K562 (cell line): ENCODE data around the gene SMG9. TPM values are rescaled to one million over a fixed set of nuclear protein-coding genes. Genes with fewer than 3 reads are reported as not detected.
A peak's percentile ranks its signal among the peaks of the same experiment; 100 is the strongest.

Source experiments
- ARID1B ChIP-seq: fragments of 450-650 bp; IDR thresholded peaks from 2 replicates; pipeline ENCODE4 v1.6.1; 2016; ENCODE audit warnings: antibody characterized with exemption, mild to moderate bottlenecking, inconsistent platforms
- ATF1 ChIP-seq, 2 experiments: fragments of 450-650 bp in 1 of 2; IDR thresholded peaks; 2 replicates each; pipeline ENCODE4 v1.6.1; 2016; ENCODE audit warnings: missing compliant biosample characterization in 1 of 2, missing genetic modification characterization in 1 of 2
- BACH1 ChIP-seq: fragments of 200-800 bp; sonication (Bioruptor generic); IDR thresholded peaks from 2 replicates; pipeline ENCODE4 v1.6.1; 2016; ENCODE audit warnings: missing genetic modification characterization, missing compliant biosample characterization
- CEBPB ChIP-seq: fragments of 450-650 bp; IDR thresholded peaks from 2 replicates; pipeline ENCODE4 v1.6.1; 2016; ENCODE audit warnings: missing genetic modification characterization, missing compliant biosample characterization
- ELK3 ChIP-seq: fragments of 450-650 bp; formaldehyde crosslinking; IDR thresholded peaks from 2 replicates; pipeline ENCODE4 v1.4.0; 2020; ENCODE audit warnings: mild to moderate bottlenecking
- ETV1 ChIP-seq: fragments of 450-650 bp; conservative IDR thresholded peaks from 2 replicates; pipeline ENCODE4 v1.6.1; 2016; ENCODE audit warnings: missing genetic modification characterization, control low read depth, low read depth, missing compliant biosample characterization
- L3MBTL2 ChIP-seq: fragments of 450-650 bp; IDR thresholded peaks from 2 replicates; pipeline ENCODE4 v1.6.1; 2016; ENCODE audit warnings: mild to moderate bottlenecking, moderate library complexity
- MAFF ChIP-seq: IDR thresholded peaks from 2 replicates; pipeline ENCODE4 v1.6.1; 2012; ENCODE audit warnings: low read length, improper control_type of control experiment
- MAFK ChIP-seq: IDR thresholded peaks from 2 replicates; pipeline ENCODE4 v1.6.1; 2011; ENCODE audit warnings: low read length, improper control_type of control experiment
- MYC ChIP-seq, 2 experiments: fragments of 250-450 bp in 1 of 2; sonication (Bioruptor Pico) in 1 of 2; IDR thresholded peaks; 2 replicates each; pipeline versions ENCODE4 v1.5.1 to v1.6.1; 2012 to 2021; ENCODE audit warnings: low read depth in 2 of 2, borderline replicate concordance in 1 of 2, improper control_type of control experiment in 1 of 2, low read length in 1 of 2, mild to moderate bottlenecking in 1 of 2, moderate library complexity in 1 of 2
- NCOA6 ChIP-seq: fragments of 450-650 bp; IDR thresholded peaks from 2 replicates; pipeline ENCODE4 v1.6.1; 2017; ENCODE audit warnings: mild to moderate bottlenecking
- NFE2 ChIP-seq: IDR thresholded peaks from 2 replicates; pipeline ENCODE4 v1.6.1; 2014; ENCODE audit warnings: antibody characterized with exemption, low read depth
- NR2C2 ChIP-seq, 2 experiments: fragments of 200-800 bp in 1 of 2; sonication (Bioruptor generic) in 1 of 2; sonication (generic) in 1 of 2; formaldehyde crosslinking in 1 of 2; IDR thresholded peaks; 2 replicates each; pipeline versions ENCODE4 v1.6.1 to v1.8.0; 2016 to 2022; ENCODE audit warnings: mild to moderate bottlenecking in 1 of 2, missing compliant biosample characterization in 1 of 2, missing genetic modification characterization in 1 of 2, missing genetic modification reagents in 1 of 2
- NRF1 ChIP-seq, 2 experiments: fragments of 450-650 bp; IDR thresholded peaks in 1 of 2; conservative IDR thresholded peaks in 1 of 2; 2 replicates each; pipeline ENCODE4 v1.6.1; 2014; ENCODE audit warnings: mild to moderate bottlenecking in 2 of 2
- RREB1 ChIP-seq: fragments of 250-450 bp; sonication (Bioruptor Pico); IDR thresholded peaks from 2 replicates; pipeline ENCODE4 v1.4.0; 2020
- SIRT6 ChIP-seq: IDR thresholded peaks from one replicate; pipeline ENCODE4 v1.6.1; 2012; ENCODE audit warnings: low read depth, mild to moderate bottlenecking, control low read depth, inconsistent platforms, low read length, moderate library complexity
- ZNF253 ChIP-seq: fragments of 250-450 bp; sonication (Bioruptor Pico); conservative IDR thresholded peaks from 2 replicates; pipeline ENCODE4 v1.6.1; 2021; ENCODE audit warnings: mild to moderate bottlenecking
- polyA plus RNA-seq, 8 experiments: library from polyadenylated mRNA; depleted of rRNA in 4 of 8; stranded (reverse) in 5 of 8; unstranded in 3 of 8; fragments of >200 nt; fragmentation: Nextera tagmentation in 2 of 8; fragmentation: Illumina TruSeq in 1 of 8; extraction: Ambion mirVana in 2 of 8; extraction: Trizol in 1 of 8; gene quantifications; 2 replicates each; pipeline versions ENCODE4 v1.2.1 to v1.2.3, GENCODE V29; 2011 to 2014; ENCODE audit warnings: inconsistent platforms in 1 of 8, missing spikeins in 1 of 8
- total RNA-seq, 7 experiments: library from RNA; depleted of rRNA in 6 of 7; stranded (reverse); fragments of >200 nt in 6 of 7; fragmentation: Illumina TruSeq in 2 of 7; extraction: Trizol in 2 of 7; gene quantifications; 2 replicates each; pipeline versions ENCODE4 v1.2.1 to v1.2.3, GENCODE V29; 2011 to 2021; ENCODE audit warnings: low replicate concordance in 1 of 7
- TF ChIP-seq, protein P1 (sequence below): fragments of 250-450 bp; sonication (Bioruptor Pico); IDR thresholded peaks from 2 replicates; pipeline ENCODE4 v1.8.0; 2022; ENCODE audit warnings: moderate library complexity, mild to moderate bottlenecking, inconsistent platforms

The SMG9 gene
- total and polyA plus RNA-seq, 9 of the 15 experiments (the other 6 are each of a cell fraction or from before 2014, with no cell fraction given) = 1.7 to 79.7 (median 40.2) TPM

DNA sequence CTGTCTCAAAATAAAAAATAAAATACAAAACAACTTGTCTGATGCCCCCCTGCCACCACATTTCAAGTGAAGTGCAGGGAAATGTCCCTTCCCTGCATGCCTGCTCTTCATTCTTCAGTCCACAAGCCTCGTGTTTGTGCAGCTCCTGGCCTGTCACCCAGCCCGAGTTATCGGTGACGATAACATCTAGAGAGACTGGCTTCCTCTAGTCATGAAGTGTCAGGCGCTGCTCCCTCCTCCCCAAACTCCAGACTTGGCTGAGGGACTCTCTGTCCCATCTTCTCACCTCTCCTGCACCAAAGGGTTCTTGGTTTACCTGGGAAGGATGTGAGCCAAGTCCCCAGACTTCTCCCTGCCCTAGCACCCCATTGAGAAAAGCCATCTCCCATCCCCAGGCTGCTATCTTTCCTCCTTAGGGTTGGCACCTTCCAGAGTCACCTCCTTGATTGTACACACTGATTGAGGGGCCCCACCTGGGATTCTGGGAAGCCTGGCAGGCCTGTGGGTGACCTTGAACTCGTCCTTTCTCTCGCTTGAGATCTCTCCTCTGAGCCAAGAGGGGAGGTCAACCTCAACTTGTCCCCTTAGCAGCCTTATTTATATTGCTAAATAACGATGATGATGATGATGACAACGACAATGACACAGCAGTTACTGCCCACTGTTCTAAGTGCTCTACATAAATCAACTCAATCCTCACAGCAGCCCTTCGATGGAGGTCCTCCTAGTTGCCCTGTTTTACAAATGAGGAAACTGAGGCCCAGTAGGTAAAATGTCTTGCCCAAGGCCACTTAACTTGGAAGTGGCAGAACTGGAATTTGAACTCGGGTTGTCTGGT lies 71.7 kb downstream of the SMG9 start (continued):
- TF ChIP-seq RREB1 (CRISPR knock-in tag) = 0 out of 2 replicates have a peak, but pooled peaks have one; percentile 25
- no peak for TF ChIP-seq ZNF253 (CRISPR knock-in tag)
- TF ChIP-seq NCOA6 = no peak
- TF ChIP-seq NRF1 (conservative IDR thresholded peaks at IDR 0.05 in 1 of 2, IDR thresholded peaks at IDR 0.05 in 1 of 2) = no peak
- peak; percentile 63; the same call in 1 of the 2 replicates for TF ChIP-seq MAFF
- no peak for TF ChIP-seq ELK3 (CRISPR knock-in tag)
- TF ChIP-seq NFE2 = peak; percentile 89
- TF ChIP-seq MAFK = peak; percentile 70
- TF ChIP-seq, protein P1, sequence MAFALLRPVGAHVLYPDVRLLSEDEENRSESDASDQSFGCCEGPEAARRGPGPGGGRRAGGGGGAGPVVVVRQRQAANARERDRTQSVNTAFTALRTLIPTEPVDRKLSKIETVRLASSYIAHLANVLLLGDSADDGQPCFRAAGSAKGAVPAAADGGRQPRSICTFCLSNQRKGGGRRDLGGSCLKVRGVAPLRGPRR (CRISPR knock-in tag) = no peak
- TF ChIP-seq L3MBTL2 = peak; percentile 85
- TF ChIP-seq BACH1 (tag) = peak; percentile 62
- TF ChIP-seq MYC (IDR thresholded peaks at IDR 0.05; ENCODE audit: low read depth, low read length) = 0 out of 2 replicates have a peak, but pooled peaks have one; percentile 37
- TF ChIP-seq MYC (CRISPR knock-in tag; IDR thresholded peaks at IDR 0.05; ENCODE audit: borderline replicate concordance, low read depth) = no peak
- no peak for TF ChIP-seq NR2C2 (CRISPR knock-in tag; IDR thresholded peaks at IDR 0.05)
- peak; percentile 41; the same call in 1 of the 2 replicates for TF ChIP-seq NR2C2 (tag; IDR thresholded peaks at IDR 0.05)
- no peak for TF ChIP-seq SIRT6
- peak; percentile 56 for TF ChIP-seq CEBPB
- 0 out of 2 replicates have a peak, but pooled peaks have one; percentile 13 for TF ChIP-seq ETV1 (tag)
- TF ChIP-seq ATF1 (CRISPR knock-in tag; IDR thresholded peaks at IDR 0.05) = no peak
- TF ChIP-seq ATF1 (tag; IDR thresholded peaks at IDR 0.05) = peak; percentile 60
- TF ChIP-seq ARID1B = peak; percentile 40; the same call in 1 of the 2 replicates
